GM18867 (cell line): Measurements from ENCODE around the gene MRPS18C.
A peak's percentile ranks its signal among the peaks of the same experiment; 100 is the strongest.

Experiments
- ATAC-seq: cut with Tn5 transposase; IDR thresholded peaks from one replicate; pipeline ENCODE4 v1.9.1; 2021; ENCODE audit warnings: mild to moderate bottlenecking, moderate library complexity; ENCODE audit not compliant: unreplicated experiment

MRPS18C gene

GRCh38 chr4:83455281-83456183, at the start of gene MRPS18C, which contains the start of gene HELQ:
Gene MRPS18C, plus strand, starts transcription at chr4:83456058. Its CDS starts 20 bp downstream, at chr4:83456078.
Gene HELQ, minus strand, starts transcription at chr4:83455823. Its CDS starts 130 bp downstream, at chr4:83455693.
- peak; percentile 96 for ATAC-seq

GRCh38 chr4:83408908-83409307, 47.0 kb upstream of the MRPS18C start:
- ATAC-seq, result no peak

GRCh38 chr4:83413676-83414075, 42.2 kb upstream of the MRPS18C start:
- ATAC-seq, result no peak

GRCh38 chr4:83417566-83417965, 38.3 kb upstream of the MRPS18C start:
- ATAC-seq, result no peak

GRCh38 chr4:83418211-83418610, 37.6 kb upstream of the MRPS18C start:
- ATAC-seq, result no peak

- ATAC-seq, result no peak
Measured at GRCh38 chr4:83431200-83431599, 24.7 kb upstream of the MRPS18C start.

- ATAC-seq, result no peak
Measured at GRCh38 chr4:83436680-83437079, 19.2 kb upstream of the MRPS18C start.

GRCh38 chr4:83438719-83439118, 17.1 kb upstream of the MRPS18C start:
- ATAC-seq, result no peak

GRCh38 chr4:83440148-83440814, 15.6 kb upstream of the MRPS18C start:
- ATAC-seq, result no peak

- no peak for ATAC-seq
Measured at GRCh38 chr4:83440899-83441298, 15.0 kb upstream of the MRPS18C start.

GRCh38 chr4:83449009-83449408, 6.8 kb upstream of the MRPS18C start:
- ATAC-seq, result no peak

GRCh38 chr4:83454686-83455085, 1.2 kb upstream of the MRPS18C start:
- no peak for ATAC-seq

GRCh38 chr4:83456184-83456501, 285 bp downstream of the MRPS18C start:
- no peak for ATAC-seq

- ATAC-seq, result no peak
Measured at GRCh38 chr4:83473423-83473822, 17.6 kb downstream of the MRPS18C start.

- ATAC-seq, result no peak
Measured at GRCh38 chr4:83473966-83474365, 18.1 kb downstream of the MRPS18C start.

- ATAC-seq, result peak; percentile 96
Measured at GRCh38 chr4:83484500-83485461, 28.9 kb downstream of the MRPS18C start, which contains the start of gene ABRAXAS1. Gene ABRAXAS1, minus strand, starts transcription at chr4:83485100. Its CDS starts 28 bp downstream, at chr4:83485072.

- no peak for ATAC-seq
Measured at GRCh38 chr4:83486457-83487129, 30.7 kb downstream of the MRPS18C start.

- ATAC-seq, result no peak
Measured at GRCh38 chr4:83489711-83490326, 34.0 kb downstream of the MRPS18C start.

- peak; percentile 81 for ATAC-seq
Measured at GRCh38 chr4:83490876-83491450, 35.1 kb downstream of the MRPS18C start.
